GM13977 (cell line): ENCODE measurements around the gene VPS18.

Source experiments
- DNase-seq: peaks from one replicate; pipeline ENCODE4 v3.0.0; 2012; ENCODE audit warnings: low spot score
- CTCF ChIP-seq: IDR thresholded peaks from 2 replicates; pipeline ENCODE4 v1.5.1; 2012; ENCODE audit warnings: mild to moderate bottlenecking, control low read depth; ENCODE audit not compliant: insufficient read depth; ENCODE audit errors: extremely low read depth, missing control alignments
- in situ Hi-C: fragments of 300-500 bp; cut with MboI; formaldehyde crosslinking; loops from one replicate; pipeline ENCODE4 v1.12.0; 2022; ENCODE audit warnings: low sequenced_read_pairs, low pct_unique_long_range_greater_than_20kb, mixed read lengths, inconsistent platforms; ENCODE audit not compliant: unreplicated experiment

VPS18 gene

GRCh38 chr15:40847223-40847961, 46.9 kb upstream of the VPS18 start:
- in situ Hi-C loops = no loop called here
- TF ChIP-seq CTCF = no peak
- peak; percentile 73 for DNase-seq

DNA sequence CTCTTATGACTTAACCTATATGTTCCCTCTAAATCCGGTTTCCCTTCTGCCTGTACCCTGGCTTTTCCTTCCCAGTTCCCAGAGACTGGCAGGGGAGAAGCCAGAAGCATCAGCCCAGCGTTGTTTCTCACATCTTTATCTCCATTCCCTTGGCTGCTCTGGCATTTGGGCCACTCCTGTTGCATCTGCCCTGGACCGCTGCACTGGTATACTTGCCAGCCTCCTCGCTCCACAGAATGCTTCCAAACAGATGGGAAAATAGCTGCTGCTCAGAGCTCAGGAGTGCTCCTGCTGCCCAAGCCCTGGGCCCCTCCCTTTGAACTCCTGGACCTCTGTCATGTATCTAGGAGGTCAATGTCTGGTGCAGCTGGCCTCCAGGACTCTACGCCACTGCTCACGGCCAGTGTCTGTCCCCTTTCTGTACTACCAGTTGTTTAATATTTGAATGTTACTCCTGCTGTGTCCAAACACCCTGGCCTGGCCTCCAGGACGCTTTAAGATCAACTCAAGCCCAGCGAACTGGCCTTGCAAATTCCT, 43.6 kb upstream of the VPS18 start:
- no peak for TF ChIP-seq CTCF
- in situ Hi-C loops = no loop called here
- no peak for DNase-seq

DNA sequence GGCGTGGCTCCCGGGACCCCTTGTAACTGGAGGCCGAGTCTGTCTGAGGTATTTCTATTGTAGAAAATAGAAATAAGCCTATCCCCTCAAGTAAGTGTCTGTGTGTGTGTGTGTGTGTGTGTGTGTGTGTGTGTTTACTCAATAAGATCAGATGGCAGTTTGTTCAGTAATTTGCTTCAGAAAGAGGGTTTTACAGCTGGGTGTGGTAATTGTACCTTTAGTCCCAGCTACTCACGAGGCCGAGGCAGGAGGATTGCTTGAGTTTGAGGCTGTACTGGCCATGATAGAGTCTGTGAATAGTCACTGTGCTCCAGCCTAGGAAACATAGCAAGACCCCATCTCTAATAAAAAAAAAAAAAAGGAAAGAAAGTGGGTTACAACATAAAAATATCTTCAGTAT, 41.7 kb upstream of the VPS18 start:
- no peak for TF ChIP-seq CTCF
- in situ Hi-C loops = no loop called here
- DNase-seq = no peak

DNA sequence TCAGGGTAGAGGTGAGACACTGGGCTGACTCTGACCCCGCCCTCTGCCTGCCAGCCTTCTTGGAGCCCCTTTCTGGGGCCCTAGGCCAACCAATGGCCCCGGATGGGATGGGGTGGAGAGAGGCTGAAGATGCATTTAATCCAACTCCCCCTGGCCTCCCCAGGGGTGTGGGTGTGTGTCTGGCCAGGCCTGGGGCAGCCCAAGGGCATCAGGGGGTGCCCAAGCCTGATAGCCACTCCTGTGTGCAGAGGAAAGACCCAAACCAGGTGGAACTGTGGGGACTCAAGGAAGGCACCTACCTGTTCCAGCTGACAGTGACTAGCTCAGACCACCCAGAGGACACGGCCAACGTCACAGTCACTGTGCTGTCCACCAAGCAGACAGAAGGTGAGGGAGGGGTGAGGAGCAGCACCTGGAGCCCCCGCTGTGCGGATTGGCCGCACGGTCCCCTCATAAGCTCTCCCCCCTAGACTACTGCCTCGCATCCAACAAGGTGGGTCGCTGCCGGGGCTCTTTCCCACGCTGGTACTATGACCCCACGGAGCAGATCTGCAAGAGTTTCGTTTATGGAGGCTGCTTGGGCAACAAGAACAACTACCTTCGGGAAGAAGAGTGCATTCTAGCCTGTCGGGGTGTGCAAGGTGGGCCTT, 40.9 kb upstream of the VPS18 start:
- TF ChIP-seq CTCF = no peak
- no peak for DNase-seq
- in situ Hi-C loops = no loop called here

GRCh38 chr15:40854161-40854560, 40.1 kb upstream of the VPS18 start:
- TF ChIP-seq CTCF = no peak
- DNase-seq = no peak
- in situ Hi-C loops = no loop called here

- in situ Hi-C loops = loop anchor here (5.0 kb wide), 1 partner anchor 37 kb away; the partner anchor contains the start of gene VPS18
- no peak for TF ChIP-seq CTCF
- no peak for DNase-seq
Observed at GRCh38 chr15:40855706-40856234, 38.5 kb upstream of the VPS18 start.
